Activated naive CD4-positive, alpha-beta T cell treated with Interleukin-2 at 50 U/mL for 16 hours (primary cell): ENCODE data around the gene CARMIL1.

Source experiments
- DNase-seq: peaks from one replicate; pipeline ENCODE4 v3.0.0-alpha.2; 2020

CARMIL1 gene

GRCh38 chr6:25485821-25486534 lies 206.8 kb downstream of the CARMIL1 start:
- no peak for DNase-seq

DNA sequence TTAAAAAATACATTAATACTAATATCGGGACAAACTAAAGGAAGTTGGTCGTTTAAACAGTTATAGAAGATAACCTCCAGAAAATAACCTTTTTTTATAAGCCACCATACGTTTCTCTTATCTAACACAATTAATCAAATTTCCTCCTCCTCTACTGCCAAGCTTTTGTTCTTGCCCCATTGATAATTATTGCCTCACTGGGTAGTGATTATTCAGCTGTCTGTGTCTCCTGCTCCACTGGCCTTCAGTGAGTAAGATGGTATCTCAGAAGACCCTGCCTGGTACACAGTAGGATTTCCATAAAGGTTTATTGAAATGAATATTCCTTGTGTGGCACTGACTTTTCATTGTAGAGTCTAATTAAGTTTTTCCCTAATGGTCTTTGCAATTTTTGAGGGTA lies 207.4 kb downstream of the CARMIL1 start:
- no peak for DNase-seq

DNA sequence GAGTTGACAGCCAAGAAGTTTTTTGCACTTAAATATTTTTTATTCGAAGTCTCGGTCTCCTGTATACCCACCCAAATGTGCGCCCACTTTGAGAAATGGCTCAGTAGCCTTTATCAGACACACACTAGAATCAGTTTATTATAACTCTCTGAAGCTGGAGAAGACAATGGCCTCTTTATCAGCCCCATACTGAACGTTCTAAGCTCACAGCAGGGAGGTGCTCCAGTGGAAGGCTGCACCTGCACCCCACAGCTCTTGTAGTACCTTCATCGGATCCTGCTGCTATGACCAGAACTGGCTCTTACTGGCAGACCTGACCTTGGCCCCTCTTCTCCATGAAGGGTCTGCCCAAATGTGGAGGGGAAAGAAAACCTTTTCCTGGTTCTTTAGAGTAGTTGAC lies 207.8 kb downstream of the CARMIL1 start:
- no peak for DNase-seq

- no peak for DNase-seq
Measured at GRCh38 chr6:25488156-25488555, 209.0 kb downstream of the CARMIL1 start.

DNA sequence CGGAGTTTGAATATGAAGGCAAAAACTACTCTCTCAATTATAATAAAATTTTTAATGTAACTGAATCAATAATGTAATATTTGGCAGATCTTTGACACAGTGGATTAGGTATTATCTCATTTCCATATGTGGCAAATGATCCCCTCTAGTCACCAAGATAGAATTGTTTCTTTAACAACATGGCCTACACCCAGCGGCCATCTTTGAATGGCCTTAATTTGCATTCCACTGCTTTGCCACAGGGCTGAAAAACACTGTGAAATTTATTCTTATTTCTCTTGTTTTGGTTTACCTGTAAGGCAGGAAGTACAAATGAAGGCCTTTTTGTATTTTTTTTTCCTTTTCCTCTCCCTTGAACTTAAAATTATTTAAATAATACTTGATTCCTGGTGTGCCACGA lies 210.2 kb downstream of the CARMIL1 start:
- no peak for DNase-seq

DNA sequence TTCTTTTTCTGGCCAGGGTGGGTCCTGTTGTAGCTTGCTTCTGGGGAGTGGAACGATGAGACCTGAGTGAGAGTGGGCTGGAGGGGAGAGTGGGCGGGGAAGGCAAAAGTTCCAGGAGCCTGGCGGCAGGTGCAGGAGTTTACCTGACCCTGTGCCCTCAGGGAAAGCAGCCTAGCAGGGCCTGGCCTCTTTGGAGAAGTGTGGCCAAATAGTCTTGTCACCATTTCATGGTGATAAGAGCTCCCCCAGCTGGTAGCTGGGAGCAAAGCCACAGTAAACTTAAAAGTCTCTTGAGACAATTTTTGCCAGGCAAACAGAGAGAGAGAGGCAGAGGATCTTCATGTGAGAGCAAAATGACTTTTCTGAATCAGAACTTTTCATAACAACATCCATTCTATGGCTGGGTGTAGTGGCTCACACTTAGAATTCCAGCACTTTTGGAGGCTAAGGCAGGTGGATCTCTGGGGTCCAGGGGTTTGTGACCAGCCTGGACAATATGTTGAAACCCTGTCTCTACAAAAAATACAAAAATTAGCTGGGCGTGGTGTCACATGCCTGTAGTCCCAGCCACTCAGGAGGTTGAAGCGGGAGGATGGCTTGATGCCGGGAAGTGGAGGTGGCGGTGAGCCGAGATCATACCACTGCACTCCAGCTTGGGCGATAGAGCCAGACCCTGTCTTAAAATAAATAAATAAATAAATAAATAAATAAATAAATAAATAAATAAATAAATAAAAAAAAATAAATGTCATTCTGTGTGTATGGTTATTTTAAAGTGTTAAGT lies 211.0 kb downstream of the CARMIL1 start:
- peak; percentile 59 for DNase-seq

- no peak for DNase-seq
Measured at GRCh38 chr6:25492951-25493350, 213.8 kb downstream of the CARMIL1 start.

GRCh38 chr6:25494469-25494868 lies 215.3 kb downstream of the CARMIL1 start:
- no peak for DNase-seq

DNA sequence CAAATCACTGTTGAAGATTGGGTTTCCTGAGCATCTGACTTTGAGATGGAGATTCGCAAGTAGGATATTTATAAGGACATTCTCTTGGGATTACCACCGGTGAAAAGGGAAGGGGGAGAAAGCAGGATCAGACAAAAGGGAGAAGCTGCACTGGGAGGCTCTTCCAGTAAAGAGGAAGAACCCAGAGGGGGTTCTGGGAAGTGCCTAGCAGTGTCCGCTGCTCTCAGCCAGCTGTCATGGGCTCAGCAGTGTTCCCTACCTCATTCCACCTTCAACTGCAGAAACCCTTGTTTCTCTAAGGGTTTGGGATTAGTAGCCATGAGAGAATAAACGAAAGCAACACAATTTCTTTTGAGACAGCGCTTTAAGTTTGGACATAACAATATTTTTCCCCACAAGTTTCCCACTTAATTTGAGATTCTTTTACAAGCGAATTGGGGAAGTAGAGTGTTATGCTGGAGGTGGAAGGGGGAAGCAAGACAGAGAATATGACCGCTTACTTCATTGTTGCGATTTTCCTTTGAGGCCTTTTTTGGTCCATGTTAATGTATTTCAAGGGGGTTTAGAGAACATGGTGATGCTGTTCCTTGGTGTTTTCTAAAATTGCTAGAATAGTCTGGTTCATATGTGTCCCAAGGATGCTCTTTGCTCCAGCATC lies 218.3 kb downstream of the CARMIL1 start:
- no peak for DNase-seq

- no peak for DNase-seq
Measured at GRCh38 chr6:25498505-25498904, 219.3 kb downstream of the CARMIL1 start.

GRCh38 chr6:25499615-25500235 lies 220.6 kb downstream of the CARMIL1 start:
- DNase-seq, result no peak

GRCh38 chr6:25503686-25504085 lies 224.5 kb downstream of the CARMIL1 start:
- no peak for DNase-seq

DNA sequence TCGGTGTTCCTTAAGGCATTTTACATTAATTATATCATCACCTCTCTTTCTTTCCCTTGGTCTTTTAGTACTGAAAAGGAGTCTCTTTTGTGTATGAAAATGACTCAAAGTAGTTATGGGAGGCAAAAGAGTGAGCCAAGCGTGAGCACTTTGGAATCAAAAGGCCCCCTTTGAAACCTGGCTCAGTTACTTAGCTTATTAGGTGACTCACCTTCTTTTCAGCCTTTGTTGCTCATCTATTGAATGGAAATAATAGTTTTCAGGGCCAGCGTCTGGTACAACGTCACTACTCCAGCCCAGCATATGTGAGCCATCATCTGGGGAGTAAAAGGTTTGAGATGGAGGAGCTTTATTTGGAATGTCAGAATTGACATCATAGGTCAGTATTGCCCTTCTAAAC lies 225.5 kb downstream of the CARMIL1 start:
- DNase-seq, result no peak

DNA sequence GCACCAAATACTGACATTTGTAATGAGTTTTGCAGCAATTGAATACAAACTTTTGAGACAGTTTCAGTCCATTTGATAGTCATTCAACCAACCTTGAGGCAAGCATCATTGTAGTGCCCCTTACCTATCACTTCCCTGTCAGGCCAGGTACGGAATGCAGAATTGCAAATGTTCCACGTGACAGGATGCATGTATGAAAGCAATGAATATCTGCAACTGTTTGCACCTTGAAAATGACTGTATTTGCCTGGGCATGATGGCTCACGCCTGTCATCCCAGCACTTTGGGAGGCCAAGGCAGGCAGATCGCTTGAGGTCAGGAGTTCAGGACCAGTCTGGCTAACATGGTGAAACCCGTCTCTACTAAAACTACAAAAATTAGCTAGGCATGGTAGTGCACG lies 226.8 kb downstream of the CARMIL1 start:
- DNase-seq, result no peak

- no peak for DNase-seq
Measured at GRCh38 chr6:25508051-25508450, 228.9 kb downstream of the CARMIL1 start.

GRCh38 chr6:25511376-25511775 lies 232.2 kb downstream of the CARMIL1 start:
- no peak for DNase-seq

GRCh38 chr6:25512560-25512959 lies 233.4 kb downstream of the CARMIL1 start:
- DNase-seq, result no peak

DNA sequence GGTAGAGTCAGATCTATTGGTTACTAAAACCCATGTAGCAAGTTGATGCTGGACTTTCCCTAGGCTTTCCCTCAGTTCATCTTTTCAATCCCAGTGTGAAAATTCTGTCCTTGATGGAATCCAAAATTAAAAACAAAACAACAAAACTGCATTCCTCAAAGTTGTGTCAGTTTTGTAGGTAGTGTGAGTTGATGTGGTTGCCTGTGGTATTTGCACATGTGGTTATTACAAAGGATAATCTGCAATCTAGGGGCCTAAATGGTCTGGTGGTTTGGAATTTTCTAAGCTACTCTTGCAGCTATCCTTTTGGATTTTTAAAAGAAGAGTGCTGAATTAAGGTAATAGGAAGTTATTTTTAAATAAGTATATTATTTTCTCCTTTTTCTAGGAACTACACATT lies 240.7 kb downstream of the CARMIL1 start:
- no peak for DNase-seq

DNA sequence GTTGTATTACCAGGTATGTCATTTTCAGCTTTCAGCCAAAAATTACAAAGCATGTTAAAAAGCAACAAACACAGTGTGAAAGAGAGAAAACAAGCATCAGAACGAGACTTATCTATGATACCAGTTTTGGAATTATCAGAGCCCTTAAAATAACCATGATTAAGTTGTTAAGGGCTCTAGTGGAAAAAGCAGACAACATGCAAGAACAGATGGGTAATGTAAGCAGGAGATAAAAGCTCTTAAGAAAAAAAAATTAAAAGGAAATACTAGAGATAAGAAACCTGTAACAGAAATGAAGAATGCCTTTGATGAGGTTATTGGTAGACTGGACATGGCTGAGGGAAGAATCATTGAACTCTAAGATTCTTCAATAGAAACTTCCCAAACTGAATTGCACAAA lies 245.4 kb downstream of the CARMIL1 start:
- DNase-seq, result no peak

- no peak for DNase-seq
Measured at GRCh38 chr6:25525078-25525477, 245.9 kb downstream of the CARMIL1 start.

DNA sequence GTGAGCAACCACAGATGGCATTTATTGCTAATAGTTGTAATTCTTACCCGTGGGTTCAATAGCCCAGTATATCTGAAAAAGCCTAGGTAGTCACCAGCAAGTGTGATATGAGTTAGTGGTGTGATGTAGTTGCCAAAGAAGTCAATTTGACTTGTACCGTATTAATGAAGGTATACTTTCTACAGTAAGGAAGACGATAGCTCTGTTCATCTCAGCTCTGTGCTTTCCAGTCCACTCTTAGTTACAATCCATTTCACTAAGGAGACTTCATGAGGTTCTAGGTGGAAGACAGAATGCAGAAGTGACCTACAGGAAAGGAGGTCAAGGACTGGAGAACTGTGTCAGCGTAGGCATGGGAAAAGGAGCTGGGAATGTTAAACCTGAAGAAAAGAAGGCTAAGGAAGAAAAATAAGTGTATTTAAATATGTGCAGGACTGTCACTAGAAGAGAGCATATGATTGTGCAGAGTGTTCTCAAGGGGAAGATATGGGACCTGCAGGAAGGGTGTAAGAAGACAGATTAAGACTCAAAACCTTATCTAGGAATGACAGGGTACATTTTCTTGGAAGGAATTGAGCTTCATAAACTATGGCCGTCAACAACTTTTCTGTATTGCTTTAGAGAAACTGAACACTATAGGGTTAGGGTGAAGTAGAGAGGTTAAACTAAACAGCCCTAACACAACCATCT lies 255.9 kb downstream of the CARMIL1 start:
- DNase-seq, result no peak

- DNase-seq, result no peak
Measured at GRCh38 chr6:25535632-25536225, 256.6 kb downstream of the CARMIL1 start.

- no peak for DNase-seq
Measured at GRCh38 chr6:25536781-25537180, 257.6 kb downstream of the CARMIL1 start.
